ENCODE measurements around the gene MCHR1.

The MCHR1 gene, protein sequence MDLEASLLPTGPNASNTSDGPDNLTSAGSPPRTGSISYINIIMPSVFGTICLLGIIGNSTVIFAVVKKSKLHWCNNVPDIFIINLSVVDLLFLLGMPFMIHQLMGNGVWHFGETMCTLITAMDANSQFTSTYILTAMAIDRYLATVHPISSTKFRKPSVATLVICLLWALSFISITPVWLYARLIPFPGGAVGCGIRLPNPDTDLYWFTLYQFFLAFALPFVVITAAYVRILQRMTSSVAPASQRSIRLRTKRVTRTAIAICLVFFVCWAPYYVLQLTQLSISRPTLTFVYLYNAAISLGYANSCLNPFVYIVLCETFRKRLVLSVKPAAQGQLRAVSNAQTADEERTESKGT

DNA sequence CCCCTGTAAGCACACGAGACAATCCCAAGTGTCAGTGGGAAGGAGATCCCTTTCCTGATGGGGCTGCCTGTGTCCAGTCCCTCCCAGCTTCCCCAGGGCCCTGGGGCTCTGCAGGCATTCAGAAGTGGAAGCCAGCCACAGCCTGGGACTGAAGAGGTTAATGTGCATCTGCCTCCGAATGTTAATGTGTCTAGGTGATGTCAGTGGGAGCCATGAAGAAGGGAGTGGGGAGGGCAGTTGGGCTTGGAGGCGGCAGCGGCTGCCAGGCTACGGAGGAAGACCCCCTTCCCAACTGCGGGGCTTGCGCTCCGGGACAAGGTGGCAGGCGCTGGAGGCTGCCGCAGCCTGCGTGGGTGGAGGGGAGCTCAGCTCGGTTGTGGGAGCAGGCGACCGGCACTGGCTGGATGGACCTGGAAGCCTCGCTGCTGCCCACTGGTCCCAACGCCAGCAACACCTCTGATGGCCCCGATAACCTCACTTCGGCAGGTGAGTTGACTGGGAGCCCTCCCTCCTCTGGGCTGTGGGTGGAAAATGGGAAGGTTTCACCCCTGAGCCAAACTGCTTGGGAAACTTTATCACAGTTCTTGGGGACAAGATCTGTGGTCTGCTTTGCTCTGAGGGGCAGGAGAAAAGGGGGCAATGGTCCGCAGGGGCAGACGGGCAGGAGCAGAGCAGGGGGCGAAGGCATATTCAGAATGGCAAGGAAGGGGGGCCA is at the start of gene MCHR1:
TSS of gene MCHR1 (plus strand) at position 236 of the 715 bp plus-strand sequence. CDS start at position 405, 169 bp downstream.
- in situ Hi-C loops (cut with MboI; ENCODE audit: low sequenced_read_pairs): no loop called here

DNA sequence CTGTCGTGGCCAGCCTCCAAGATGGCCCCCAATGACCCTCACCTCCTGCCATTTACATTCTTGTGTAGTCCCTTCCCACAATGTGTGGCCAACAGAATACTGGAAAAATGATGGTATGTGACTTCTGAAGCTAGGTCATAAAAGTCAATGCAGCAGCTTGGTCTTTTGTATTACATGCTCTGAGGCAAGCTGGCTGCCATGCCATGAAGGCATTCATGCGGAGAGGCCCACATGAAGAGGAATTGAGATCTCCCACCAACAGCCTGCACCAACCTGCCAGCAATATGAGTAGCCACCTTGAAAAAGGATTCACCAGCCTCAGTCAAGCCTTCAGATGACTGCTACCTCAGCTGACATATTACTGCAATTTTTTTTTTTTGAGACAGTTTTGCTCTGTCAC is 47.4 kb upstream of the MCHR1 start:
- in situ Hi-C loops (cut with MboI; ENCODE audit: low sequenced_read_pairs): no loop called here

DNA sequence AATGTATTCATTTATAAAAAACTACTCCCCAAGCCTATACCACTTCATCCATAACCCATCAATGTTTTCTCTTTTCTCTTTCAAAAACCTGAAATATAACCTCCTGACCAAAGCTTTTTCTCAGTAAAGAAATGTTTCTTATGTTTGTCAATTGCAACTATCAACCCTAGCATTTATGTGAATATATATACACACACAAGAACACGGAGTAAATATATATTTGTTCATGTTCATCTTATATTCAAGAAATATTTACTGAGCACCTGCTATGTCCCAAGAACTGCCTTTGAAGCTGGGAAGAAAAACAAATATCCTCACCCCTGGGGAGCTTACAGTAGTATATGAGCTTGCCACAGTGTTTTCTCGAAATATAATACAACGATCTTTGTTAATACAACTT is 46.2 kb upstream of the MCHR1 start:
- in situ Hi-C loops (cut with MboI; ENCODE audit: low sequenced_read_pairs): no loop called here

GRCh38 chr22:40634119-40634903 is 45.0 kb upstream of the MCHR1 start:
- in situ Hi-C loops (cut with MboI; ENCODE audit: low sequenced_read_pairs): no loop called here

DNA sequence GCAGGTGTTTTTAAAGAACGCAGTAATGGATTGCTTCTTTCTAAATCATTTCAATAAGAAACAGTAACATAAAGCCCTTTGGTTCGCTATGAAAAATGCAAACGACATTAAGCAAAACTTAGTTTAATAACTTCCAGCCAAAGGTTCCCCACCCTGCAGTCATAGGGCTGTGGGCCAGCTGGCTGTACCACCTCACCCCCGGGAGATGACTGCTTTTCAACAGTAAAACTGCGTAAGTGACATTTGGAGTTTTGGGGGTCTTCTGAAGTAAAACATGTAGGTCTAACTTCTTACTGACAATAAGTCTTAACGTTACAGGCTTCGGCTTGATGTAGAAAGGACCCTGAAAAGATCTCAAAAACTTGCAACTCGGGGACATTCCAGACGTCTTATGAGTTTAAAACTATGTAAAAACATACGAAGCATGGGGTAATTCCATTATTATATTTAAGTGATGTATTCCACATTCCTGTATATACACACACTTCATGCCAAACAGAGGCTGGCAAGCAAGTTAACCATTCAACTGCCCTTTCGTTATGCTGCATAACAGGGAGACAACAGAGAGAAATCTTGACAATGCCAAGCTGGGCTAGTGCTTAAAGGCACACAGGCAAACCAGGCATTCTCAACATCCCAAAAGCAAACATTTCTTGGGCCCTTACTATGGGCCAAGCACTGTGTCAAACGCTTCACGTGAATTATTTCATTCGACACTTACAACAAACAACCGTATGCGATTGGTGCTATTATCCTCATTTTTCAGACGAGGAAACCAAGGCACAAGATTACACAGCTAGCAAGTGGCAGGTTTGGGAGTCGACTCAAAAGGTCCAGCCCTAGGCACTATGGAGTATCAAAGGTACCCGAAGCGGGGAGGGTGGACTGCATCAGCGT is 44.0 kb upstream of the MCHR1 start:
- in situ Hi-C loops (cut with MboI; ENCODE audit: low sequenced_read_pairs): no loop called here

DNA sequence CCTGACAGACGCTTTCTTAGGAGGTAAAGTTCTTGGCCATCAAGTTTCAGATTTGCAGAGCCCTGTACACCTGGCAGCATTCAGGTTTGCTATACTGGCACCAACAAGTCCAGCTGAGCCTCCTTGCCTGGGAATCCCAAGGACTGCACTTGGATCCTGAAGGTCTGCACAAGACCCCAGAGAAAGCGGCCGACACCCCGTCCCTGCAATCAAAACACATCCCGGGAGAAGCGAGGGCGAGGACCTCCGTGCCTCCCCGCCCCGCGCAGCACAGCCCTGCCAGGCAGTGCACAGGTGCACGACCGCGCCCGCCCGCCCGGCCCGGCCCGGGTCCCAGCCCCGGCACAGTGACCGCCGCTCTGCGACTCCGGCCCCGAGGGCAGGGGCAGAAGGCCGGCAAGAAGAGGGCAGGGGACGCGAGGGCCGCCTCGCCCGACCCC is 43.3 kb upstream of the MCHR1 start:
- in situ Hi-C loops (cut with MboI; ENCODE audit: low sequenced_read_pairs): no loop called here

- in situ Hi-C loops (cut with MboI; ENCODE audit: low sequenced_read_pairs): no loop called here
Observed at GRCh38 chr22:40636380-40637182, 42.7 kb upstream of the MCHR1 start, which contains the start of gene MRTFA. TSS of gene MRTFA (minus strand) at chr22:40636719.

GRCh38 chr22:40637183-40638150 is 41.8 kb upstream of the MCHR1 start:
- in situ Hi-C loops (cut with MboI; ENCODE audit: low sequenced_read_pairs): no loop called here

DNA sequence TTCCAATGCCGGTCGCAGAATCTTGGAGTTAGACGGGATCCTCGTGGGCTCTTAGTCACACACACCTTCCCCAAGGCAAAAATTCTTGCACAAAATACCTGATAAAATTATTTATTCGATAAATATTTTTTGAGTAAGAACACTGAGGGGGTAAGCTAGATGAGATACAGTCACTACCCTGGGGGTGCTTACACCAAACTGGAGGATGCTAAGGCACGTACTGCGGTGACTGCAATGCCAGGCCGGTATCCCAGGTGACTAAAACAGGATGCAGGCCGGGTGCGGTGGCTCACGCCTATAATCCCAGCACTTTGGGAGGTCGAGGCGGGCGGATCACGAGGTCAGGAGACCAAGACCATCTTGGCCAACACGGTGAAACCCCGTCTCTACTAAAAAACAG is 41.0 kb upstream of the MCHR1 start:
- in situ Hi-C loops (cut with MboI; ENCODE audit: low sequenced_read_pairs): no loop called here

DNA sequence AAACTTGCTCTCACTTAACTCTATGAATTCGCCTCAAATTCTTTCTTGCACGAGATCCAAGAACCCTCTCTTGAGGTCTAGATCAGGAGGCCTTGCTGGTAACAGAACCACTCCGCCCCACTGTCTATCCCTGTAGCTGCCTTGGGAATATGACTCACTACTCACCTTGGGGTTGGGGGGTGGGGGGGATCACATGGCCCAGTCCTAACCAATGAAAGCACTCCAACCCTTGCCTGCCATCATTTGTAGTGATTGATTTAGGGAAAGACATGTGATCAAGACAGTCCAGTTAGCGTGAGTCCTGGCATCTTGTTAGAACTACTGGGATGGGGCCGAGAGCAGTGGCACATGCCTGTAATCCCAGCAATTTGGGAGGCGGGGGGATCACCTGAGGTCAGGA is 38.0 kb upstream of the MCHR1 start:
- in situ Hi-C loops (cut with MboI; ENCODE audit: low sequenced_read_pairs): loop anchor here (10.0 kb wide), 1 partner anchor 116 kb away; no protein-coding TSS in a partner anchor

DNA sequence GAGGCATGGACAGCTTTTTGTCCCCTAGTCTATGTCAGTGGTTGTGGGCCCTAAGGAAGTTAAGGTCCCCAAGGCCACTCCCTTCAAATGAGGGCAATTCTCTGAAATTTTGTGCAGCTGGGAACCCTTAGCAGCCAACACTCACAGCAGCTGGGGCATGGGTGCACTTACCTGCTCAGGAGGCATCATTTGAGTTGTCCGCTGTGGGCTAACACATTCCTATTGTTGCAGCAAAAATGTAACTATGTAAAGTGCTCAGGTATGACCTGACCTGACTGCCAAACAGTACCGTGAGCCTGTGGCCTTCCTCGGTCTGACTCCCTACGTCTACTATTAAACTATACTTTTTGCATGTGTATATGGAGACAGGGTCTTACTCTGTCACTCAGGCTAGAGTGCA is 37.0 kb upstream of the MCHR1 start:
- in situ Hi-C loops (cut with MboI; ENCODE audit: low sequenced_read_pairs): loop anchor here (10.0 kb wide), 1 partner anchor 118 kb away; no protein-coding TSS in a partner anchor

GRCh38 chr22:40645579-40646197 is 33.6 kb upstream of the MCHR1 start:
- in situ Hi-C loops (cut with MboI; ENCODE audit: low sequenced_read_pairs): loop anchor here (10.0 kb wide), 1 partner anchor 121 kb away; no protein-coding TSS in a partner anchor

DNA sequence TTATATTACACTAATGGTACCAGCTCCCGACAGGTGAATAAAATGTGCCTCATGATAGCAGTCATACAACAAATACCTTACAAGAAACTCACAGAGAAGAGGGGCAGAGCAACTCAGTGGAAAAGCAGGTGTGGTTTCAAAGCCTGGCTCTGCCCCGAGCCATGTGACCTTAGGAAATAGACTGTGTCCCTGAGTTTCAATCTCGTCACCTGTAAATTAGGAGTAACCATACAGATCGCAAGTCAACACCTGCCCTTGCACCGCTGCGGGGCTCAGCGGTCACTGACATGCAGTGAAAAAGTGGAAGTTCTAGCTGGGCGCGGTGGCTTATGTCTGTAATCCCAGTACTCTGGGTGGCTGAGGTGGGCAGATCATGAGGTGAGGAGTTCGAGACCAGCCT is 30.9 kb upstream of the MCHR1 start:
- in situ Hi-C loops (cut with MboI; ENCODE audit: low sequenced_read_pairs): loop anchor here (10.0 kb wide), 1 partner anchor 124 kb away; no protein-coding TSS in a partner anchor

- in situ Hi-C loops (cut with MboI; ENCODE audit: low sequenced_read_pairs): no loop called here
Observed at GRCh38 chr22:40651057-40651456, 28.2 kb upstream of the MCHR1 start.

- in situ Hi-C loops (cut with MboI; ENCODE audit: low sequenced_read_pairs): no loop called here
Observed at GRCh38 chr22:40651563-40652501, 27.5 kb upstream of the MCHR1 start.

- in situ Hi-C loops (cut with MboI; ENCODE audit: low sequenced_read_pairs): no loop called here
Observed at GRCh38 chr22:40653361-40653760, 25.9 kb upstream of the MCHR1 start.
